Upper lobe of right lung (tissue), 1 donor: ENCODE data around the gene TIMP3. TPM values are rescaled to one million over a fixed set of nuclear protein-coding genes. Genes with fewer than 3 reads are reported as not detected.
"Not testable (repeated sequence)": the region's sequence is repeated elsewhere in the genome, so short reads cannot be mapped to it uniquely, and the experiment has no call there.

Experiments used
- ATAC-seq: fragments of 200-7000 bp; cut with Tn5 transposase; one replicate; pipeline ENCODE4 v1.9.1; 2020; ENCODE audit warnings: mild to moderate bottlenecking, moderate library complexity
- DNase-seq: peaks from one replicate; pipeline ENCODE4 v3.0.0-alpha.2; 2020
- H3K27ac ChIP-seq: fragments of 200-600 bp; one replicate; pipeline ENCODE4 v1.8.0; 2022
- H3K27me3 ChIP-seq: fragments of 200-600 bp; one replicate; pipeline ENCODE4 v1.8.0; 2022; ENCODE audit warnings: mild to moderate bottlenecking
- H3K36me3 ChIP-seq: fragments of 200-600 bp; one replicate; pipeline ENCODE4 v1.8.0; 2022
- H3K4me1 ChIP-seq: fragments of 200-600 bp; one replicate; pipeline ENCODE4 v1.8.0; 2022
- H3K4me3 ChIP-seq: fragments of 200-600 bp; one replicate; pipeline ENCODE4 v1.8.0; 2022; ENCODE audit warnings: mild to moderate bottlenecking
- H3K9me3 ChIP-seq: fragments of 200-600 bp; one replicate; pipeline ENCODE4 v1.8.0; 2022
- CTCF ChIP-seq: fragments of 200-600 bp; IDR thresholded peaks from one replicate; pipeline ENCODE4 v1.8.0; 2022; ENCODE audit warnings: antibody characterized with exemption
- intact Hi-C: fragments of 100-400 bp; cut with DNase I; formaldehyde crosslinking; loops from one replicate; pipeline ENCODE4 v1.11.0; 2022
- total RNA-seq: library from RNA; stranded (reverse); fragmentation: NEBNext Ultra II Directional; extraction: Animal tissue kit (Norgen Biotek cat#: 25700); gene quantifications from one replicate; pipeline ENCODE4 v1.2.1, GENCODE V29; 2021
- donor health status: DM: no; HTN: yes; CAD: no; lungs with severe emphysema.

Gene TIMP3
- total RNA-seq, 1 donor from 2014 or later, result 749 TPM

GRCh38 chr22:32870474-32870873 lies 69.0 kb downstream of the TIMP3 start:
- Histone ChIP-seq H3K27ac (no peak overlapping the region), H3K4me3 (no peak overlapping the region), H3K36me3 (no peaks in the 10 kb centered on the region), H3K4me1 (peaks cover 3% of the 10 kb centered on the region), H3K27me3 (no peaks in the 10 kb centered on the region), H3K9me3 (no peaks in the 10 kb centered on the region)
- ATAC-seq (no peak), DNase-seq (no peak)
- intact Hi-C loops, result no loop called here
- TF ChIP-seq CTCF, result no peak

DNA sequence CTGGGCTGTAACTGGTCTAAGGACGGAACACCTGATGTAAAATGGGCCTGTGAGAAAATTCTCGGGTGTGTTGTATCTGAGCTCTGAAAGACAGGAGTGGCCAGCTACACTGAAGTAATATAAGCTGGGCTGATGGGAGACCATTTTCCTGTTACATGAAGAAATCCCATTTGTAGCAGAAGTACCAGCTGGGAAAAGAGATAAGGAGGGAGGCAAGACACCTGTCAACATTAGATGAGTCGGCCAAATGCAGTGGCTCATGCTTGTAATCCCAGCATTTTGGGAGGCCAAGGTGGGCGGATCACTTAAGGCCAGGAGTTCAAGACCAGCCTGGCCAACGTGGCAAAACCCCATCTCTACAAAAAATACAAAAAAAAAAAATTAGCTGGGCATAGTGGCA lies 72.1 kb downstream of the TIMP3 start:
- H3K4me1 ChIP-seq, H3K9me3 ChIP-seq, H3K27me3 ChIP-seq, ATAC-seq, intact Hi-C loops, DNase-seq, H3K36me3 ChIP-seq, H3K4me3 ChIP-seq, H3K27ac ChIP-seq: not testable (repeated sequence)

GRCh38 chr22:32874385-32874784 lies 72.9 kb downstream of the TIMP3 start:
- intact Hi-C loops, result no loop called here
- Histone ChIP-seq H3K9me3 (no peaks in the 10 kb centered on the region), H3K4me3 (no peak overlapping the region), H3K27ac (no peak overlapping the region), H3K4me1 (peaks cover 3% of the 10 kb centered on the region), H3K36me3 (no peaks in the 10 kb centered on the region), H3K27me3 (no peaks in the 10 kb centered on the region)
- ATAC-seq (peak; percentile 61), DNase-seq (no peak)
- no peak for TF ChIP-seq CTCF

GRCh38 chr22:32874976-32875375 lies 73.5 kb downstream of the TIMP3 start:
- ATAC-seq (no peak), DNase-seq (no peak)
- H3K27me3 ChIP-seq, result no peaks in the 10 kb centered on the region
- H3K9me3 ChIP-seq, result no peaks in the 10 kb centered on the region
- TF ChIP-seq CTCF, result no peak
- intact Hi-C loops, result no loop called here
- peaks cover 3% of the 10 kb centered on the region for H3K4me1 ChIP-seq
- H3K27ac ChIP-seq, result no peak overlapping the region
- no peak overlapping the region for H3K4me3 ChIP-seq
- H3K36me3 ChIP-seq, result no peaks in the 10 kb centered on the region

DNA sequence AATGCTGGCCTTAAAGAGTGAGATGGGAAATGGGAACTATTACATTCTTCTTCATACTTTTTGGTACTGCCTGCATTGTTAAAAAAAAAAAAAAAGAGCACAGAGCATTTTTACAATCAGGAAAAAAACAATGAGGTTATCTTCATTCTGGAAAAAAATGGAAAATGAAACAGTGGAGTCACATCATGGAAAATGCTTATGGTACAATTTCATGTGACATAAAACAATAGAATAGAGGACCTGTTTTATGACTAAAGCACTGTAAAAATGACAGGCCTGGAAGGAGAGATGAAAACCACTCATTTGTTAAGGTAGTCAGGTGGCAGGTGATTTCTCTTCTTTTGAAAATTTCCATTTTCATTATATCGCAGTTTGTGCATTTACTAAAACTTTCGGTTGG lies 75.0 kb downstream of the TIMP3 start:
- peaks cover 15% of the 10 kb centered on the region for H3K4me1 ChIP-seq
- ATAC-seq, result no peak
- no peaks in the 10 kb centered on the region for H3K27me3 ChIP-seq
- DNase-seq, result no peak
- no peaks in the 10 kb centered on the region for H3K9me3 ChIP-seq
- H3K4me3 ChIP-seq, result no peak overlapping the region
- H3K36me3 ChIP-seq, result no peaks in the 10 kb centered on the region
- no peak for TF ChIP-seq CTCF
- intact Hi-C loops, result no loop called here
- H3K27ac ChIP-seq, result no peak overlapping the region

- peaks cover 15% of the 10 kb centered on the region for H3K4me1 ChIP-seq
- ATAC-seq (no peak), DNase-seq (no peak)
- intact Hi-C loops, result no loop called here
- TF ChIP-seq CTCF, result no peak
- H3K36me3 ChIP-seq, result no peaks in the 10 kb centered on the region
- H3K4me3 ChIP-seq, result no peak overlapping the region
- no peaks in the 10 kb centered on the region for H3K27me3 ChIP-seq
- no peaks in the 10 kb centered on the region for H3K9me3 ChIP-seq
- no peak overlapping the region for H3K27ac ChIP-seq
These were observed 75.7 kb downstream of the TIMP3 start for GRCh38 chr22:32877196-32877595.
